NCI-H1105 treated with DMSO at 0.1 percent for 48 hours (cell line): ENCODE data around the gene ZBED4.

Experiments
- DNase-seq: peaks from one replicate; lab custom pipeline; 2025; lab: John Stamatoyannopoulos, UW

ZBED4 gene

GRCh38 chr22:49918911-49919881 lies 65.6 kb downstream of the ZBED4 start:
- DNase-seq = no peak

GRCh38 chr22:49920859-49921258 lies 67.2 kb downstream of the ZBED4 start:
- no peak for DNase-seq

GRCh38 chr22:49921508-49922278 lies 68.0 kb downstream of the ZBED4 start:
- no peak for DNase-seq

GRCh38 chr22:49922484-49922883 lies 68.8 kb downstream of the ZBED4 start:
- no peak for DNase-seq

- no peak for DNase-seq
Measured at GRCh38 chr22:49922926-49923325, 69.3 kb downstream of the ZBED4 start.

GRCh38 chr22:49923445-49923844 lies 69.8 kb downstream of the ZBED4 start:
- no peak for DNase-seq

- DNase-seq = no peak
Measured at GRCh38 chr22:49924113-49924833, 70.6 kb downstream of the ZBED4 start.

GRCh38 chr22:49925525-49926128 lies 72.0 kb downstream of the ZBED4 start:
- DNase-seq = no peak

- no peak for DNase-seq
Measured at GRCh38 chr22:49926916-49927315, 73.3 kb downstream of the ZBED4 start.

GRCh38 chr22:49927483-49928184 lies 74.0 kb downstream of the ZBED4 start:
- DNase-seq = no peak

- no peak for DNase-seq
Measured at GRCh38 chr22:49928185-49928495, 74.5 kb downstream of the ZBED4 start.

GRCh38 chr22:49928555-49929210 lies 75.0 kb downstream of the ZBED4 start:
- no peak for DNase-seq

- peak; percentile 6 for DNase-seq
Measured at GRCh38 chr22:49929211-49929979, 75.8 kb downstream of the ZBED4 start.

- no peak for DNase-seq
Measured at GRCh38 chr22:49929994-49930575, 76.4 kb downstream of the ZBED4 start.

- peak; percentile 34 for DNase-seq
Measured at GRCh38 chr22:49930596-49931412, 77.2 kb downstream of the ZBED4 start.

- DNase-seq = no peak
Measured at GRCh38 chr22:49933236-49934159, 79.9 kb downstream of the ZBED4 start.

GRCh38 chr22:49934160-49934890 lies 80.7 kb downstream of the ZBED4 start:
- DNase-seq = no peak
